SH-SY5Y (cell line): ENCODE measurements around the gene TMEM44.

Experiments
- GATA2 ChIP-seq: IDR thresholded peaks from 2 replicates; pipeline ENCODE4 v1.6.1; 2011; ENCODE audit warnings: mild to moderate bottlenecking, low read depth, low read length
- GATA3 ChIP-seq: IDR thresholded peaks from 2 replicates; pipeline ENCODE4 v1.6.1; 2011; ENCODE audit warnings: low read depth, mild to moderate bottlenecking, low read length, moderate library complexity

DNA sequence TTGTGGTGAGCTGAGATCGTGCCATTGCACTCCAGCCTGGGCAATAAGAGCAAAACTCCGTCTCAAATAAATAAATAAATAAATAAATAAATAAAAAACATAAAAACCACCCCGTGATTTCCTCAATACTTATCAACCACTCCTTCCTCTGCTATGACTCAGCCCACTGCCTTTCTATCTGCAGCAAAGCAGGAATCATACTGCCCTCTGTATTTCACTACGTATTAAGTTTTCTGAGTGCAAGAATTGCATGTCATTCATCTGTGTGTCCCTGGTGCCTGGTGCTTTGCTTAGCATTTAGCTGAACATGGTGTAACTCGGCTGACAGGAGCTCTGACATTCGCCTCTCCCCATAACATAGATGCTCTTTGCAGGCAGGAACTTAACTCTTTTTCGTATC lies 31.6 kb upstream of the TMEM44 start:
- no peak for TF ChIP-seq GATA3
- TF ChIP-seq GATA2, result no peak
